GM23338 (cell line): ENCODE measurements around the gene GRHL3. TPM values are rescaled to one million over a fixed set of nuclear protein-coding genes. Genes with fewer than 3 reads are reported as not detected.

Experiments used
- ATAC-seq: fragments of 200-7000 bp; cut with Tn5 transposase; 3 replicates; pipeline ENCODE4 v1.9.1; 2020
- DNase-seq: peaks from one replicate; pipeline ENCODE4 v3.0.0-alpha.2; 2015; ENCODE audit warnings: low spot score
- H2AFZ ChIP-seq: fragments of 200-600 bp; sonication (generic); 2 replicates; pipeline ENCODE4 v1.8.0; 2016; ENCODE audit warnings: antibody characterized with exemption, mild to moderate bottlenecking, moderate library complexity
- H3F3A ChIP-seq: fragments of 200-600 bp; sonication (generic); replicated peaks from 2 replicates; pipeline ENCODE4 v1.8.0; 2017; ENCODE audit warnings: antibody characterized with exemption, mixed run types, low read depth
- H3K27ac ChIP-seq: fragments of 200-600 bp; sonication (generic); 2 replicates; pipeline ENCODE4 v1.6.1; 2016; ENCODE audit warnings: low read depth
- H3K27me3 ChIP-seq: fragments of 200-600 bp; sonication (generic); 2 replicates; pipeline ENCODE4 v1.8.0; 2016; ENCODE audit warnings: mild to moderate bottlenecking, mixed run types, moderate library complexity; ENCODE audit not compliant: insufficient read depth
- H3K36me3 ChIP-seq: fragments of 200-600 bp; sonication (generic); 2 replicates; pipeline ENCODE4 v1.8.0; 2016; ENCODE audit warnings: mild to moderate bottlenecking; ENCODE audit not compliant: insufficient read depth
- H3K4me1 ChIP-seq: fragments of 200-600 bp; sonication (generic); 2 replicates; pipeline ENCODE4 v1.8.0; 2016; ENCODE audit warnings: mild to moderate bottlenecking, moderate library complexity; ENCODE audit not compliant: insufficient read depth
- H3K4me2 ChIP-seq: fragments of 200-600 bp; sonication (generic); 2 replicates; pipeline ENCODE4 v1.7.1; 2017; ENCODE audit warnings: mixed run types
- H3K4me3 ChIP-seq: fragments of 200-600 bp; sonication (generic); 2 replicates; pipeline ENCODE4 v1.6.1; 2016; ENCODE audit warnings: mixed run types
- H3K79me2 ChIP-seq: fragments of 200-600 bp; sonication (generic); replicated peaks from 2 replicates; pipeline ENCODE4 v1.8.0; 2017; ENCODE audit warnings: mild to moderate bottlenecking; ENCODE audit not compliant: insufficient read depth
- H3K9me2 ChIP-seq: fragments of 200-600 bp; sonication (generic); 2 replicates; pipeline ENCODE4 v1.8.0; 2017; ENCODE audit not compliant: insufficient read depth
- H4K20me1 ChIP-seq: fragments of 200-600 bp; sonication (generic); replicated peaks from 2 replicates; pipeline ENCODE4 v1.8.0; 2017; ENCODE audit warnings: mild to moderate bottlenecking; ENCODE audit not compliant: insufficient read depth
- H3K27ac Mint-ChIP-seq: 2 replicates; pipeline ENCODE4 v1.8.0; 2020; ENCODE audit warnings: inconsistent platforms, mild to moderate bottlenecking, moderate library complexity, mixed read lengths
- H3K27me3 Mint-ChIP-seq: 3 replicates; pipeline ENCODE4 v1.8.0; 2022; ENCODE audit warnings: low read depth, mild to moderate bottlenecking, moderate library complexity, mixed read lengths, inconsistent platforms; ENCODE audit not compliant: insufficient read depth, poor library complexity
- H3K36me3 Mint-ChIP-seq: 3 replicates; pipeline ENCODE4 v1.8.0; 2021; ENCODE audit warnings: low read depth, mild to moderate bottlenecking, inconsistent platforms, moderate library complexity, mixed read lengths
- H3K4me1 Mint-ChIP-seq: 3 replicates; pipeline ENCODE4 v1.8.0; 2020; ENCODE audit warnings: mild to moderate bottlenecking, inconsistent platforms, mixed read lengths
- H3K4me3 Mint-ChIP-seq: 3 replicates; pipeline ENCODE4 v1.8.0; 2021; ENCODE audit warnings: moderate library complexity, mild to moderate bottlenecking, inconsistent platforms, mixed read lengths
- H3K9me3 Mint-ChIP-seq: 3 replicates; pipeline ENCODE4 v1.8.0; 2020; ENCODE audit warnings: moderate library complexity, mild to moderate bottlenecking, inconsistent platforms, mixed read lengths
- CREB1 ChIP-seq: fragments of 250-450 bp; sonication (Bioruptor Pico); IDR thresholded peaks from 2 replicates; pipeline ENCODE4 v1.5.0; 2020; ENCODE audit warnings: low read depth, mild to moderate bottlenecking, moderate library complexity
- CTCF ChIP-seq, 2 experiments: fragments of 200-600 bp in 1 of 2; sonication (generic) in 1 of 2; conservative IDR thresholded peaks; 2 replicates each; pipeline versions ENCODE4 v1.5.1 to v1.6.1; 2016 to 2017; ENCODE audit warnings: antibody characterized with exemption in 2 of 2, low read depth in 2 of 2, mild to moderate bottlenecking in 2 of 2, moderate library complexity in 1 of 2
- JUNB ChIP-seq: IDR thresholded peaks from one replicate; pipeline ENCODE4 v1.6.1; 2016; ENCODE audit warnings: antibody characterized with exemption; ENCODE audit not compliant: unreplicated experiment
- POLR2AphosphoS5 ChIP-seq: IDR thresholded peaks from 2 replicates; pipeline ENCODE4 v1.6.1; 2016; ENCODE audit warnings: antibody characterized with exemption, low read depth
- ZNF462 ChIP-seq: fragments of 250-450 bp; sonication (Bioruptor Pico); IDR thresholded peaks from 2 replicates; pipeline ENCODE4 v1.5.0; 2020; ENCODE audit warnings: mild to moderate bottlenecking, moderate library complexity
- polyA plus RNA-seq: library from polyadenylated mRNA; unstranded; fragments of >200 nt; fragmentation: Nextera tagmentation; extraction: Ambion mirVana; gene quantifications from 2 replicates; pipeline ENCODE4 v1.2.1, GENCODE V29; 2016
- total RNA-seq: library from RNA; depleted of rRNA; stranded (reverse); fragments of >200 nt; shearing (Covaris generic); gene quantifications from 2 replicates; pipeline ENCODE4 v1.2.3, GENCODE V29; 2014

GRHL3 gene
- total and polyA plus RNA-seq, 2 experiments from 2014 or later, result 0.78 to 1.1 TPM

- no peak for TF ChIP-seq ZNF462 (CRISPR knock-in tag)
- TF ChIP-seq CTCF (conservative IDR thresholded peaks at IDR 0.05; ENCODE audit: low read depth in 2 of 2), result 0 out of 4 replicates have a peak, but pooled peaks of 1 of the 2 experiments have one; percentile 3
- TF ChIP-seq POLR2AphosphoS5, result 0 out of 2 replicates have a peak, but pooled peaks have one; percentile 23
Observed at GRCh38 chr1:24321697-24322469, 2.7 kb downstream of the GRHL3 start (continued).

- DNase-seq (no peak), ATAC-seq (peak; percentile 57)
- Mint-ChIP-seq H3K4me1 (peaks cover 37% of the 10 kb centered on the region), H3K36me3 (no peaks in the 10 kb centered on the region), H3K27ac (no peak overlapping the region), H3K9me3 (no peaks in the 10 kb centered on the region), H3K27me3 (peaks cover 43% of the 10 kb centered on the region), H3K4me3 (peak overlapping the region; percentile 86)
- H3K27me3 ChIP-seq, result peaks cover 46% of the 10 kb centered on the region
- H3K79me2 ChIP-seq, result no peaks in the 10 kb centered on the region
- peak overlapping the region; percentile 83 for H3K4me3 ChIP-seq
- no peaks in the 10 kb centered on the region for H4K20me1 ChIP-seq
- peak overlapping the region; percentile 78 for H3K4me2 ChIP-seq
- H3F3A ChIP-seq, result peaks cover 8% of the 10 kb centered on the region; the same call in 1 of the 2 replicates
- H3K27ac ChIP-seq, result no peak overlapping the region
- H3K36me3 ChIP-seq, result no peaks in the 10 kb centered on the region
- H3K4me1 ChIP-seq, result peaks cover 32% of the 10 kb centered on the region
- no peaks in the 10 kb centered on the region for H3K9me2 ChIP-seq
- H2AFZ ChIP-seq, result peak overlapping the region; percentile 90
- no peak for TF ChIP-seq CTCF (conservative IDR thresholded peaks at IDR 0.05; ENCODE audit: low read depth in 2 of 2)
- no peak for TF ChIP-seq CREB1
- no peak for TF ChIP-seq JUNB
Observed at GRCh38 chr1:24322470-24323177, 3.5 kb downstream of the GRHL3 start.
